Endothelial cell of umbilical vein (primary cell): ENCODE measurements around the gene MYOZ3. TPM values are rescaled to one million over a fixed set of nuclear protein-coding genes. Genes with fewer than 3 reads are reported as not detected.

Experiments
- BruUV-seq: library from RNA; stranded (reverse); fragments of 400-500 nt; replicated peaks from 2 replicates; lab custom pipeline; 2021; lab: Mats Ljungman, UMichigan
- CTCF ChIA-PET: fragments of 300-600, 350-600 bp; sonication (Branson Sonifier 250); formaldehyde crosslinking; loops from one replicate; lab custom pipeline; 2021; ENCODE audit warnings: antibody characterized with exemption, inconsistent platforms; lab: Charles Lee
- POLR2A ChIA-PET: fragments of 300-600, 350-600 bp; sonication (Branson Sonifier 250); formaldehyde crosslinking; loops from one replicate; lab custom pipeline; 2021; ENCODE audit warnings: antibody characterized with exemption, inconsistent platforms; lab: Charles Lee
- DNase-seq: peaks from one replicate; pipeline ENCODE4 v3.0.0-alpha.2; 2011; ENCODE audit warnings: low read depth, low spot score
- FAIRE-seq: peaks from 2 replicates; lab custom pipeline; 2011; peaks lifted over from hg19 to GRCh38; lab: Jason Lieb, UNC
- H2AFZ ChIP-seq: 2 replicates; pipeline ENCODE4 v1.6.0; 2012; ENCODE audit warnings: low read depth, low read length, control low read depth, inconsistent platforms
- H3K27ac ChIP-seq: 2 replicates; pipeline ENCODE4 v1.5.1; 2011; ENCODE audit warnings: low read depth, mild to moderate bottlenecking, control low read depth, low read length, moderate library complexity; ENCODE audit not compliant: insufficient read depth
- H3K27me3 ChIP-seq, 2 experiments: 2 replicates each; pipeline versions ENCODE4 v1.6.0 to v1.6.1; 2011; ENCODE audit warnings: low read length in 2 of 2, mixed read lengths in 1 of 2; ENCODE audit not compliant: control insufficient read depth in 2 of 2, insufficient read depth in 2 of 2
- H3K36me3 ChIP-seq, 2 experiments: 2 replicates in 1 of 2; 3 replicates in 1 of 2; pipeline ENCODE4 v1.5.1; 2011; ENCODE audit warnings: low read length in 2 of 2, mild to moderate bottlenecking in 1 of 2, moderate library complexity in 1 of 2; ENCODE audit not compliant: control insufficient read depth in 2 of 2, insufficient read depth in 2 of 2; ENCODE audit errors: extremely low read depth in 1 of 2
- H3K4me1 ChIP-seq: 3 replicates; pipeline ENCODE4 v1.5.1; 2011; ENCODE audit warnings: mild to moderate bottlenecking, low read length; ENCODE audit not compliant: control insufficient read depth, insufficient read depth; ENCODE audit errors: extremely low read depth
- H3K4me2 ChIP-seq: 2 replicates; pipeline ENCODE4 v1.6.1; 2011; ENCODE audit warnings: low read length, control low read depth, mixed read lengths; ENCODE audit not compliant: insufficient read depth
- H3K4me3 ChIP-seq, 3 experiments: fragments of 200-600 bp in 1 of 3; sonication (generic), shearing (Covaris generic) in 1 of 3; replicated peaks in 1 of 3; 2 replicates each; pipeline ENCODE4 v1.5.1; 2011 to 2016; ENCODE audit warnings: control low read depth in 3 of 3, low read length in 3 of 3, mild to moderate bottlenecking in 2 of 3, inconsistent platforms in 1 of 3, low read depth in 1 of 3, moderate library complexity in 1 of 3; ENCODE audit not compliant: insufficient read depth in 1 of 3
- H3K79me2 ChIP-seq: 2 replicates; pipeline ENCODE4 v1.6.0; 2012; ENCODE audit warnings: low read length, inconsistent platforms; ENCODE audit not compliant: control insufficient read depth, insufficient read depth
- H3K9ac ChIP-seq: replicated peaks from 2 replicates; pipeline ENCODE3; 2011; ENCODE audit warnings: low read length, control low read depth; ENCODE audit not compliant: insufficient read depth; ENCODE audit errors: extremely low read depth
- H3K9me1 ChIP-seq: replicated peaks from 3 replicates; pipeline ENCODE4 v1.6.0; 2011; ENCODE audit warnings: mild to moderate bottlenecking, low read length; ENCODE audit not compliant: control insufficient read depth, insufficient read depth; ENCODE audit errors: extremely low read depth
- H3K9me3 ChIP-seq: replicated peaks from 2 replicates; pipeline ENCODE4 v1.5.1; 2012; ENCODE audit warnings: low read length, inconsistent platforms; ENCODE audit not compliant: control insufficient read depth, insufficient read depth
- H4K20me1 ChIP-seq: replicated peaks from 2 replicates; pipeline ENCODE3; 2011; ENCODE audit warnings: mild to moderate bottlenecking, low read length; ENCODE audit not compliant: control insufficient read depth, insufficient read depth; ENCODE audit errors: extremely low read depth
- CTCF ChIP-seq, 2 donors: IDR thresholded peaks; 1 replicate in 1 of 2; 2 replicates in 1 of 2; pipeline ENCODE4 v1.5.1; 2011; ENCODE audit warnings: low read length in 2 of 2, mild to moderate bottlenecking in 2 of 2, moderate library complexity in 2 of 2, control low read depth in 1 of 2, inconsistent platforms in 1 of 2, low read depth in 1 of 2; ENCODE audit not compliant: insufficient read depth in 1 of 2; ENCODE audit errors: extremely low read depth in 1 of 2
- EZH2 ChIP-seq: IDR thresholded peaks from 2 replicates; pipeline ENCODE4 v1.6.1; 2012; ENCODE audit warnings: borderline replicate concordance, low read depth, mild to moderate bottlenecking, moderate library complexity, low read length, inconsistent platforms; ENCODE audit not compliant: severe bottlenecking
- FOS ChIP-seq: IDR thresholded peaks from 2 replicates; pipeline ENCODE4 v1.6.1; 2011; ENCODE audit warnings: mild to moderate bottlenecking, low read length, moderate library complexity, borderline replicate concordance; ENCODE audit not compliant: insufficient read depth
- GATA2 ChIP-seq: IDR thresholded peaks from 2 replicates; pipeline ENCODE4 v1.7.0; 2011; ENCODE audit warnings: low read depth, mild to moderate bottlenecking, moderate library complexity, mixed read lengths, low read length; ENCODE audit not compliant: insufficient read length, insufficient read depth
- JUN ChIP-seq: IDR thresholded peaks from 2 replicates; pipeline ENCODE4 v1.6.1; 2011; ENCODE audit warnings: borderline replicate concordance, low read depth; ENCODE audit not compliant: insufficient read length, insufficient read depth
- MAX ChIP-seq: IDR thresholded peaks from 2 replicates; pipeline ENCODE4 v1.6.1; 2011; ENCODE audit not compliant: insufficient read depth, insufficient read length
- MYC ChIP-seq: IDR thresholded peaks from one replicate; pipeline ENCODE4 v1.6.1; 2011; ENCODE audit warnings: mild to moderate bottlenecking, low read depth, low read length
- POLR2A ChIP-seq: IDR thresholded peaks from 2 replicates; pipeline ENCODE4 v1.6.1; 2012; ENCODE audit warnings: low read depth, mild to moderate bottlenecking, control low read depth, low read length
- POLR2AphosphoS5 ChIP-seq: IDR thresholded peaks from 2 replicates; pipeline ENCODE4 v1.6.1; 2012; ENCODE audit warnings: low read depth, mild to moderate bottlenecking, control low read depth, low read length, moderate library complexity; ENCODE audit not compliant: insufficient read depth
- dilution Hi-C: fragments of 300-500 bp; cut with MboI; formaldehyde crosslinking; loops from one replicate; pipeline ENCODE4 v1.15.0; 2019; ENCODE audit warnings: low sequenced_read_pairs; ENCODE audit not compliant: extremely low pct_ligation_motif_present
- intact Hi-C: fragments of 100-400 bp; cut with micrococcal nuclease; formaldehyde crosslinking; loops from one replicate; pipeline ENCODE4 v1.10.0; 2022
- polyA plus RNA-seq, 4 experiments: library from polyadenylated mRNA; depleted of rRNA in 3 of 4; stranded (reverse) in 3 of 4; unstranded in 1 of 4; fragments of >200 nt; gene quantifications; 2 replicates each; pipeline versions ENCODE4 v1.2.1 to v1.2.3, GENCODE V29; 2011 to 2012; ENCODE audit warnings: missing spikeins in 1 of 4
- total RNA-seq: library from RNA; stranded (reverse); gene quantifications from 2 replicates; pipeline ENCODE4 v1.2.3, GENCODE V29; 2021

The MYOZ3 gene
- total and polyA plus RNA-seq, 2 donors (not counting 3 experiments of a cell fraction or from before 2014, with no cell fraction given) = 0.43 to 1.1 TPM

DNA sequence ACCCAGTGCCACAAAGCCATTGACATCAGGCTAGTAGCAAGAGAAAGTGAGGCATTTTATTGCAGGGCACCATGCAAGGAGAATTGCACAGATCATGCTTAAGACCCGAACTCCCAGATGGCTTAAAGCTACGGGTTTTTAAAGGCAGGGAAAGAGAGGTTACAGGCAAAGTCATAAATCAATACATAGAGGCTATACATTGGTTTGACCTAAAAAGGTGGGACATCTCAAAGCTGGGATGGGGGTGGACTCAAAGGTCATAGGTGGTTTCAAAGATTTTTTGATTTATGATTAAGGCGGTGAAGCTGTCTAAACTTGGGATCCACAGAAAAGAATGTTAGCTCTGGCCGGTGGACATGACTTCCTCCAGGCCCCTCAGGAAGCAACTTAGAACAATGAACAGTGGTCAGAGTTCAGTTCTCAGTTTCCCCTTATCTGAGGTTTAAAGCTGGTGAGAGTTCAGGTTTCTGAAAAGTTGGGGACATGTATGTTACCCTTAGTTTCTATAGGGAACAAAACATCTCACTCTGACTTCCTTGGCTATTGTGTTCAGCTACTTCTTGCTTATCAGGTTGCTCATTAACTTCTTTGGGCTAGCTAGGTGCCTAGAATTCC is 45.8 kb downstream of the MYOZ3 start:
- H3K4me2 ChIP-seq = no peak overlapping the region
- H3K4me3 ChIP-seq = no peak overlapping the region
- no peaks in the 10 kb centered on the region for H3K9me3 ChIP-seq
- H3K4me1 ChIP-seq = peaks cover 10% of the 10 kb centered on the region
- ChIA-PET POLR2A (no interaction called here), CTCF (interaction anchor here (0.9 to 1.2 kb wide), 4 partner anchors 72 to 147 kb away, joined by 3 to 4 read pairs (median 4); partner anchors contain the start of gene SMIM3)
- no peaks in the 10 kb centered on the region for H4K20me1 ChIP-seq
- H3K79me2 ChIP-seq = no peaks in the 10 kb centered on the region
- dilution Hi-C loops (no loop called here), intact Hi-C loops (no loop called here)
- peaks cover 3 to 6% of the 10 kb centered on the region in 2 experiments for H3K27me3 ChIP-seq
- no peak overlapping the region for H3K27ac ChIP-seq
- FAIRE-seq (peak; percentile 67), DNase-seq (peak; percentile 80)
- TF ChIP-seq MYC = no peak
- TF ChIP-seq EZH2 = no peak
- TF ChIP-seq POLR2AphosphoS5 = no peak
- TF ChIP-seq CTCF (IDR thresholded peaks at IDR 0.05; ENCODE audit: extremely low read depth in 1 of 2, insufficient read depth in 1 of 2, low read depth in 1 of 2, low read length in 2 of 2) = no peak
- no peak for TF ChIP-seq POLR2A
- no peak for TF ChIP-seq MAX
- no peak for TF ChIP-seq GATA2
- no peak for TF ChIP-seq FOS
- TF ChIP-seq JUN = no peak
- no peak overlapping the region for H2AFZ ChIP-seq
- H3K36me3 ChIP-seq = peaks cover 7 to 16% of the 10 kb centered on the region in 2 experiments
- no TSS peak for BruUV-seq
- H3K9me1 ChIP-seq = no peaks in the 10 kb centered on the region
- H3K9ac ChIP-seq = no peak overlapping the region
